ENCODE results near the gene TNF.

TNF gene

GRCh38 chr6:31575335-31575901 lies at the start of gene TNF:
Gene TNF (plus strand): TSS chr6:31575565. CDS start chr6:31575742, 177 bp downstream.
- DNase-seq (ENCODE audit: low read depth), result peak; percentile 85

GRCh38 chr6:31525932-31526591 lies 49.3 kb upstream of the TNF start:
- no peak for DNase-seq (ENCODE audit: low read depth)

- DNase-seq (ENCODE audit: low read depth), result no peak
Observed at GRCh38 chr6:31528307-31528777, 47.0 kb upstream of the TNF start.

- DNase-seq (ENCODE audit: low read depth), result no peak
Observed at GRCh38 chr6:31528821-31529328, 46.5 kb upstream of the TNF start, which contains the start of gene MCCD1. Gene MCCD1 (plus strand): TSS chr6:31528962. CDS start chr6:31529015, 53 bp downstream.

GRCh38 chr6:31529329-31530150 lies 45.8 kb upstream of the TNF start:
- DNase-seq (ENCODE audit: low read depth), result no peak

GRCh38 chr6:31530659-31531058 lies 44.7 kb upstream of the TNF start:
- no peak for DNase-seq (ENCODE audit: low read depth)

GRCh38 chr6:31531162-31531561 lies 44.2 kb upstream of the TNF start:
- DNase-seq (ENCODE audit: low read depth), result no peak

GRCh38 chr6:31531771-31532643 lies 43.4 kb upstream of the TNF start:
- DNase-seq (ENCODE audit: low read depth), result no peak

- DNase-seq (ENCODE audit: low read depth), result no peak
Observed at GRCh38 chr6:31532644-31533454, 42.5 kb upstream of the TNF start.

GRCh38 chr6:31533455-31533841 lies 41.9 kb upstream of the TNF start:
- no peak for DNase-seq (ENCODE audit: low read depth)

GRCh38 chr6:31534011-31534410 lies 41.4 kb upstream of the TNF start:
- DNase-seq (ENCODE audit: low read depth), result no peak

- no peak for DNase-seq (ENCODE audit: low read depth)
Observed at GRCh38 chr6:31534521-31535040, 40.8 kb upstream of the TNF start.

- DNase-seq (ENCODE audit: low read depth), result no peak
Observed at GRCh38 chr6:31535538-31536324, 39.6 kb upstream of the TNF start.

- no peak for DNase-seq (ENCODE audit: low read depth)
Observed at GRCh38 chr6:31538805-31539400, 36.5 kb upstream of the TNF start.

- no peak for DNase-seq (ENCODE audit: low read depth)
Observed at GRCh38 chr6:31540640-31541039, 34.7 kb upstream of the TNF start.

GRCh38 chr6:31541059-31541657 lies 34.2 kb upstream of the TNF start:
- peak; percentile 45 for DNase-seq (ENCODE audit: low read depth)

GRCh38 chr6:31541658-31542521 lies 33.5 kb upstream of the TNF start, which contains the start of gene DDX39B:
Gene DDX39B (minus strand): TSS chr6:31542003. CDS start chr6:31540532, 1,471 bp downstream.
- peak; percentile 91 for DNase-seq (ENCODE audit: low read depth)

- DNase-seq (ENCODE audit: low read depth), result no peak
Observed at GRCh38 chr6:31543639-31544038, 31.7 kb upstream of the TNF start.
